GM12872 (cell line): ENCODE results near the gene ADH7.

Source experiments
- CTCF ChIP-seq: IDR thresholded peaks from 3 replicates; pipeline ENCODE4 v1.5.1; 2011; ENCODE audit warnings: low read depth, mild to moderate bottlenecking, low read length, moderate library complexity; ENCODE audit not compliant: insufficient read depth

Gene ADH7

GRCh38 chr4:99377341-99377740 lies 57.8 kb downstream of the ADH7 start:
- TF ChIP-seq CTCF: peak; percentile 46

GRCh38 chr4:99366491-99366890 lies 68.7 kb downstream of the ADH7 start:
- TF ChIP-seq CTCF: no peak

- no peak for TF ChIP-seq CTCF
These were observed 72.4 kb downstream of the ADH7 start for GRCh38 chr4:99362768-99363167.
